Measurements from ENCODE around the gene MRPL42. TPM values are rescaled to one million over a fixed set of nuclear protein-coding genes. Genes with fewer than 3 reads are reported as not detected.

MRPL42 gene
- total RNA-seq, 2 donors from 2014 or later, result 76.4 to 82.8 TPM

DNA sequence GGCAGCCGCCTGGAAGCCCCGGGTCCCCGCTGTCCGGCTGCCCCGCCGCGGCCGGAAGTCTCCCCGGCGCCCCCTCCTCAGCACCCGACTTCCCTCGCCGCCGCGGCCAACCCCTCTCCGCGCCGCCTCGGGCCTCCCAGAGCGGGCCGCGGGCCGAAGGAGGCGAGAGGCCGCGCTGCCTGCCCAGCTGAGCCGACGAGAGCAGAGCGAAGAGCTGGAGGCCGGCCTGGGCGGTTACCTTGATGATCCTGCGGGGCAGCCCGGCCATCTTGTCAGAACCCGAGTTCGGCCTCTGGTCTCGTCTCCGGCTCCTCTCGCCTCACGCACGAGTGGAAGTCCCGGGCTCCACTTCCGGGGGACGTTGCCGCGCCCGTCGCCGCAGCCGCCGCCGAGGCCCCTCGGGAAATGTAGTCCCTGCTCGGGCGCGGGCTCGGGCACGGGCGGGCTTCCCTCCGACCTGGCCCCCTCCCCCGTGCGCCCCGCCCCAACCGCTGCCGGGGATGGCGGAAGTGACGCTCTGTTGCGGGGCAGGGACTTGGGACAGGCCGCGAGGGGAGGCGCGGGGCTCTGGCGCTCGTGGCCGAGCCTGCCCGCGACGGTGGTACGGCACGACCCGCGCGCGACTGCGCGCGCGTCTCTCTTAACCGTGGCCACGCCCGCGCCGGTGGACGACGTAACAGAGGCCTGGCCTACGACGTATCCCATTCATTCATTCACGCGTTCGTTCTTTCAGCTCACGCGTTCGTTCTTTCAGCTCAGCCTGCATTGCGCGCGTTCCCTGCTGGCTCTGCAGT lies 25.5 kb upstream of the MRPL42 start, which contains the start of gene UBE2N:
TSS of gene UBE2N (minus strand) at position 331 of the 794 bp plus-strand sequence. CDS start at position 268, 63 bp downstream.
- Histone ChIP-seq H3K4me1 (peaks cover 18% of the 10 kb centered on the region), H3K36me3 (no peaks in the 10 kb centered on the region), H3K27ac (peak within 1 kb of the TSS; percentile 82), H3K9me3 (no peaks in the 10 kb centered on the region), H3K9ac (ENCODE audit: low read depth in 2 of 2, low read length in 2 of 2) (peak within 1 kb of the TSS; percentile 95 to 97), H3K27me3 (no peaks in the 10 kb centered on the region), H3K4me3 (peak within 1 kb of the TSS; percentile 96)
- TF ChIP-seq, protein P1, sequence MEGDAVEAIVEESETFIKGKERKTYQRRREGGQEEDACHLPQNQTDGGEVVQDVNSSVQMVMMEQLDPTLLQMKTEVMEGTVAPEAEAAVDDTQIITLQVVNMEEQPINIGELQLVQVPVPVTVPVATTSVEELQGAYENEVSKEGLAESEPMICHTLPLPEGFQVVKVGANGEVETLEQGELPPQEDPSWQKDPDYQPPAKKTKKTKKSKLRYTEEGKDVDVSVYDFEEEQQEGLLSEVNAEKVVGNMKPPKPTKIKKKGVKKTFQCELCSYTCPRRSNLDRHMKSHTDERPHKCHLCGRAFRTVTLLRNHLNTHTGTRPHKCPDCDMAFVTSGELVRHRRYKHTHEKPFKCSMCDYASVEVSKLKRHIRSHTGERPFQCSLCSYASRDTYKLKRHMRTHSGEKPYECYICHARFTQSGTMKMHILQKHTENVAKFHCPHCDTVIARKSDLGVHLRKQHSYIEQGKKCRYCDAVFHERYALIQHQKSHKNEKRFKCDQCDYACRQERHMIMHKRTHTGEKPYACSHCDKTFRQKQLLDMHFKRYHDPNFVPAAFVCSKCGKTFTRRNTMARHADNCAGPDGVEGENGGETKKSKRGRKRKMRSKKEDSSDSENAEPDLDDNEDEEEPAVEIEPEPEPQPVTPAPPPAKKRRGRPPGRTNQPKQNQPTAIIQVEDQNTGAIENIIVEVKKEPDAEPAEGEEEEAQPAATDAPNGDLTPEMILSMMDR (IDR thresholded peaks at IDR 0.05), result no peak
- intact Hi-C loops (cut with DNase I), result no loop called here
- peak; percentile 97 for DNase-seq

DNA sequence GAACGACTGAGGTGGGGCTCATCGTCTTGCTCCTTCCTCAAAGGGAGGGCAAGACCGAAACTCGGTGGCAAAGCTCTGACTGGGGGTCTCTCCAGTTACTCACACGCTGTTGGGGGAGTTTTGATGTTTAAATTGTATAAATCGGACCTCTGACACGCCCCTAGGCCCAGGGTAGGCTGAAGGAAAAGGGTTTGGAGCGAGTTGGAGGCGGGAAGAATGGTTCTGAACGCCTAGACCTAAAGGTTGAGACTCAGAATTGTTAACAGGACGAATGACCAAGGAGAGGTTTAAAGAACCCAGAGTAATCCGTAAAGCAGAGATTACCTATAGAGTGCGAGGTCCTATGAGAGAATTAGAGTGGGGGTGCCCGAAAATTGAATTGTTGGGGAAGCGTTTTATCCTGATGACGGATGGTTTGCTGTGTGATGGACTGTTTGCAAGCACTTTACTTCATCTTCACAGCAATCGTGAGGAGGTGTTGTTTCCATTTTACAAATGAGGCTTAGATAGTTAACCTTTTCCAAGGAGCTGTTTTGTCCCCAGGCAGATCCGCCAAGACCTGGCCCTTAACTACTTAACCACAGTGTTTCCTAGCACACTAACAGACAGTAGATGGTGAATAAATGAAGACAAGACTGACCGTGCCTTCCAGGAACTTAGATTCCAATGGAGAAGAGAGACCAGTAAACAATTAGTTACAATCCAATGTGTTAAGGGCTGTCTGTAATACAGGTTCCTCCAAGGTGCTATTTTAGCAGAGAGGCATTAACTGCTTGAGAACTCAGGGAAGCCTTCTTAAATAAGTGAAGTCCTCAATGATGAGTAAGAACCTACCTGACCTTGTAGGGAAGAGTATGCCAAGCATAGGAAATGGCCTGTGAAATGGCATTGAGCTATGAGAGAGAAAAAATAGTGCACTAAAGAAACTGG lies 24.6 kb upstream of the MRPL42 start:
- Histone ChIP-seq H3K27me3 (no peaks in the 10 kb centered on the region), H3K36me3 (no peaks in the 10 kb centered on the region), H3K4me3 (peak overlapping the region; percentile 96), H3K9me3 (no peaks in the 10 kb centered on the region), H3K27ac (peak overlapping the region; percentile 82), H3K9ac (ENCODE audit: low read depth in 2 of 2, low read length in 2 of 2) (peak overlapping the region; percentile 83 to 95), H3K4me1 (peaks cover 14% of the 10 kb centered on the region)
- TF ChIP-seq, protein P1 (IDR thresholded peaks at IDR 0.05), result no peak
- no peak for DNase-seq
- intact Hi-C loops (cut with DNase I), result no loop called here

DNA sequence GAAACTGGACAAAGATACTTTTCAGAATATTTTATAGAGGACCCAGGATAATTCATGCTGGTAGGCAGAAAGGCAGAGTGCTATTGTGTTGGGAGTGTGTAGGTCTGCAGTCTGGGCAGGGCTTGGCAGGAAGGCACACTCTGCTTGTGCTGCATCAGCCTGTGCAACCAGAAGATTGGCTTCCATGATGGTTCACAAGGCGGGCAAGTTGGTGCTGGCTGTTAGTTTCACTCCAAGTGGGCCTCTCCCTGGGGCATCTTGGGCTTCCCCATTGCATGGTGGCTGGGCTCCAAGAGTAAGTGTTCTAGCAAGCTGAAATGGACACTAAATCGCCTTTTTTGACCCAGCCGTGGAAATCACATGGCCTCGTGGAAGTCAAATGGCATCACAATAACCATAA lies 23.7 kb upstream of the MRPL42 start:
- no peaks in the 10 kb centered on the region for H3K27me3 ChIP-seq
- TF ChIP-seq, protein P1 (IDR thresholded peaks at IDR 0.05), result no peak
- no peak overlapping the region for H3K27ac ChIP-seq
- no peaks in the 10 kb centered on the region for H3K36me3 ChIP-seq
- H3K9ac ChIP-seq (ENCODE audit: low read depth in 2 of 2, low read length in 2 of 2), result no peak overlapping the region
- intact Hi-C loops (cut with DNase I), result no loop called here
- no peak overlapping the region for H3K4me3 ChIP-seq
- peaks cover 14% of the 10 kb centered on the region for H3K4me1 ChIP-seq
- no peak for DNase-seq
- H3K9me3 ChIP-seq, result no peaks in the 10 kb centered on the region

DNA sequence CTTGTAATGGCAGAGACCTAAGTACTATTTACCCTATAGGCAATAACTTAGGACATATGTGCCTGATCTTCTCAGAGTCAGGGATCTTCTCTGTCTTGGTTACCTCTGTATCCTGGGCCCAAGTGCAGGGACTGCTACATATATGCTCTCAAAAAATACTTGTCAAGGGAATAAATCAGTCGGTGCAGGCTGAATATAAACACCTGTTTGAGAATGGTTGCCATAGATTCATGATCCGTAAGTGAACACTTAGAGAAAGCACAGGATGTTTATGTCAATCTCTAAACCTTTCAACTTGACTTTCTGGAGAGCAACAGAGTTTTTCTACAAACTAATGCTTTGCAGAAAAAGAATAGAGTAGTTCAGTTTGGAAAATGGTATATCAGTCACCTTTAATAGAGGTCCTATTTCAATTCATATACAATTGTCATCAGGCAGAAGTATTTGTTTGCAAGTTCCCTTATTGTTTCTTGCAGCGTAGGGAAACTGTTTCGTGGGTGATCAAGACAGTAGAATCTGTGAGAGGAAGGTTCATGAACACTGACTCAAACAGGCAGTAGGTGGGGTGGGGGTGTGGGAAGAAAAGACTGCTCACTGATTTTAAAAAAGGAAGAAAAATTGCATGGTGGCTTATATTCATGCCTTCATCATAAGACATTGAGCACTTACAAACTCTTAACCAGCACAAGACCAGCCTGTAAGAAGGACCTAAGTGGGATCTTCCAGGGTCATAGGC lies 19.6 kb upstream of the MRPL42 start:
- no peak for DNase-seq
- peaks cover 3% of the 10 kb centered on the region for H3K4me1 ChIP-seq
- intact Hi-C loops (cut with DNase I), result no loop called here

More for the DNA sequence above, 19.6 kb upstream of the MRPL42 start:
- Histone ChIP-seq H3K27ac (no peak overlapping the region), H3K9ac (ENCODE audit: low read depth in 2 of 2, low read length in 2 of 2) (no peak overlapping the region), H3K4me3 (no peak overlapping the region), H3K36me3 (no peaks in the 10 kb centered on the region), H3K27me3 (no peaks in the 10 kb centered on the region), H3K9me3 (no peaks in the 10 kb centered on the region)
- TF ChIP-seq, protein P1 (IDR thresholded peaks at IDR 0.05), result no peak
